Dendritic cell treated with granulocyte-macrophage colony-stimulating factor and Interleukin-4, amounts not matched to agents 40 ng/mL and 50 ng/mL, for 4 days (primary cell): ENCODE data around the gene THTPA.
"Not testable (repeated sequence)": the region's sequence is repeated elsewhere in the genome, so short reads cannot be mapped to it uniquely, and the experiment has no call there.

ENCODE experiments used
- H3K27ac Mint-ChIP-seq: one replicate; pipeline ENCODE4 v1.8.0; 2022; ENCODE audit warnings: mild to moderate bottlenecking, mixed read lengths
- H3K27me3 Mint-ChIP-seq: one replicate; pipeline ENCODE4 v1.8.0; 2022; ENCODE audit warnings: mild to moderate bottlenecking, mixed read lengths
- H3K36me3 Mint-ChIP-seq: one replicate; pipeline ENCODE4 v1.8.0; 2022; ENCODE audit warnings: low read depth, mixed read lengths
- H3K4me1 Mint-ChIP-seq: one replicate; pipeline ENCODE4 v1.8.0; 2022; ENCODE audit warnings: low read depth, mixed read lengths
- H3K4me3 Mint-ChIP-seq: one replicate; pipeline ENCODE4 v1.8.0; 2022; ENCODE audit warnings: mild to moderate bottlenecking, moderate library complexity, mixed read lengths
- H3K9me3 Mint-ChIP-seq: one replicate; pipeline ENCODE4 v1.8.0; 2022; ENCODE audit warnings: mixed read lengths
- intact Hi-C: fragments of 100-400 bp; cut with micrococcal nuclease; formaldehyde crosslinking; loops from one replicate; pipeline ENCODE4 v1.15.0; 2022

The THTPA gene

GRCh38 chr14:23572524-23572828 is 16.4 kb downstream of the THTPA start:
- Mint-ChIP-seq H3K27ac (peak overlapping the region; percentile 95), H3K9me3 (no peaks in the 10 kb centered on the region)
- intact Hi-C loops, result loop anchor here (5.0 kb wide), 1 partner anchor 520 kb away; the partner anchor contains the start of gene PCK2

GRCh38 chr14:23572836-23573235 is 16.8 kb downstream of the THTPA start:
- H3K9me3 Mint-ChIP-seq, result no peaks in the 10 kb centered on the region
- peaks cover 25% of the 10 kb centered on the region for H3K27me3 Mint-ChIP-seq
- H3K4me3 Mint-ChIP-seq, result peak overlapping the region; percentile 58
- peak overlapping the region; percentile 95 for H3K27ac Mint-ChIP-seq
- H3K4me1 Mint-ChIP-seq, result peaks cover 71% of the 10 kb centered on the region
- intact Hi-C loops, result loop anchor here (5.0 kb wide), 1 partner anchor 519 kb away; the partner anchor contains the start of gene PCK2
- no peaks in the 10 kb centered on the region for H3K36me3 Mint-ChIP-seq

More at GRCh38 chr14:23572524-23572828, 16.4 kb downstream of the THTPA start:
- Mint-ChIP-seq H3K36me3 (peaks cover 4% of the 10 kb centered on the region), H3K4me1 (peaks cover 75% of the 10 kb centered on the region), H3K27me3 (peaks cover 22% of the 10 kb centered on the region), H3K4me3 (peak overlapping the region; percentile 58)

GRCh38 chr14:23573384-23574015 is 17.4 kb downstream of the THTPA start:
- no peaks in the 10 kb centered on the region for H3K36me3 Mint-ChIP-seq
- peaks cover 32% of the 10 kb centered on the region for H3K27me3 Mint-ChIP-seq
- intact Hi-C loops, result loop anchor here (5.0 kb wide), 1 partner anchor 519 kb away; the partner anchor contains the start of gene PCK2
- no peaks in the 10 kb centered on the region for H3K9me3 Mint-ChIP-seq
- H3K27ac Mint-ChIP-seq, result peak overlapping the region; percentile 95
- no peak overlapping the region for H3K4me3 Mint-ChIP-seq
- peaks cover 68% of the 10 kb centered on the region for H3K4me1 Mint-ChIP-seq

GRCh38 chr14:23577004-23577681 is 21.1 kb downstream of the THTPA start:
- intact Hi-C loops, result no loop called here
- Mint-ChIP-seq H3K4me1 (peaks cover 38% of the 10 kb centered on the region), H3K36me3 (no peaks in the 10 kb centered on the region), H3K27me3 (peaks cover 64% of the 10 kb centered on the region), H3K4me3 (peak overlapping the region; percentile 74), H3K9me3 (no peaks in the 10 kb centered on the region), H3K27ac (peak overlapping the region; percentile 75)

- H3K4me1 Mint-ChIP-seq, result peaks cover 31% of the 10 kb centered on the region
- H3K27ac Mint-ChIP-seq, result no peak overlapping the region
- peaks cover 71% of the 10 kb centered on the region for H3K27me3 Mint-ChIP-seq
- H3K9me3 Mint-ChIP-seq, result no peaks in the 10 kb centered on the region
- H3K36me3 Mint-ChIP-seq, result no peaks in the 10 kb centered on the region
- no peak overlapping the region for H3K4me3 Mint-ChIP-seq
- intact Hi-C loops, result no loop called here
Measured at GRCh38 chr14:23577710-23578392, 21.8 kb downstream of the THTPA start.

- no peak within 1 kb of the TSS for H3K4me3 Mint-ChIP-seq
Measured at GRCh38 chr14:23578560-23579310, 22.7 kb downstream of the THTPA start, which contains the start of gene JPH4. JPH4 (minus strand) TSS chr14:23578790; CDS start chr14:23577453, 1,337 bp downstream.

GRCh38 chr14:23579311-23579630 is 23.2 kb downstream of the THTPA start:
- intact Hi-C loops, result no loop called here
- H3K4me1 Mint-ChIP-seq, result peaks cover 19% of the 10 kb centered on the region
- H3K36me3 Mint-ChIP-seq, result no peaks in the 10 kb centered on the region
- H3K9me3 Mint-ChIP-seq, result no peaks in the 10 kb centered on the region
- H3K27ac Mint-ChIP-seq, result no peak overlapping the region
- no peak overlapping the region for H3K4me3 Mint-ChIP-seq
- H3K27me3 Mint-ChIP-seq, result peaks cover 78% of the 10 kb centered on the region

More at GRCh38 chr14:23578560-23579310, 22.7 kb downstream of the THTPA start, which contains the start of gene JPH4:
- Mint-ChIP-seq H3K4me1 (peaks cover 22% of the 10 kb centered on the region), H3K9me3 (no peaks in the 10 kb centered on the region), H3K27ac (no peak within 1 kb of the TSS), H3K36me3 (no peaks in the 10 kb centered on the region), H3K27me3 (peaks cover 73% of the 10 kb centered on the region)
- intact Hi-C loops, result no loop called here

GRCh38 chr14:23579739-23580138 is 23.7 kb downstream of the THTPA start:
- no peak overlapping the region for H3K27ac Mint-ChIP-seq
- no peaks in the 10 kb centered on the region for H3K9me3 Mint-ChIP-seq
- peaks cover 81% of the 10 kb centered on the region for H3K27me3 Mint-ChIP-seq
- H3K4me3 Mint-ChIP-seq, result no peak overlapping the region
- H3K36me3 Mint-ChIP-seq, result no peaks in the 10 kb centered on the region
- intact Hi-C loops, result no loop called here
- peaks cover 19% of the 10 kb centered on the region for H3K4me1 Mint-ChIP-seq

GRCh38 chr14:23580152-23580926 is 24.3 kb downstream of the THTPA start:
- Mint-ChIP-seq H3K4me3 (no peak overlapping the region), H3K4me1 (peaks cover 19% of the 10 kb centered on the region), H3K36me3 (no peaks in the 10 kb centered on the region), H3K27ac (no peak overlapping the region), H3K27me3 (peaks cover 78% of the 10 kb centered on the region), H3K9me3 (no peaks in the 10 kb centered on the region)
- intact Hi-C loops, result no loop called here

- no peaks in the 10 kb centered on the region for H3K9me3 Mint-ChIP-seq
- H3K4me1 Mint-ChIP-seq, result peaks cover 19% of the 10 kb centered on the region
- H3K27me3 Mint-ChIP-seq, result peaks cover 79% of the 10 kb centered on the region
- H3K27ac Mint-ChIP-seq, result no peak overlapping the region
- no peak overlapping the region for H3K4me3 Mint-ChIP-seq
- no peaks in the 10 kb centered on the region for H3K36me3 Mint-ChIP-seq
- intact Hi-C loops, result no loop called here
Measured at GRCh38 chr14:23580948-23581281, 24.8 kb downstream of the THTPA start.

- Mint-ChIP-seq H3K27ac (no peak overlapping the region), H3K9me3 (no peaks in the 10 kb centered on the region), H3K36me3 (no peaks in the 10 kb centered on the region), H3K27me3 (peaks cover 70% of the 10 kb centered on the region), H3K4me1 (peaks cover 5% of the 10 kb centered on the region), H3K4me3 (no peak overlapping the region)
- intact Hi-C loops, result no loop called here
Measured at GRCh38 chr14:23582906-23583760, 27.1 kb downstream of the THTPA start.

GRCh38 chr14:23583761-23584526 is 27.9 kb downstream of the THTPA start:
- H3K4me1 Mint-ChIP-seq, H3K36me3 Mint-ChIP-seq, H3K9me3 Mint-ChIP-seq, intact Hi-C loops, H3K4me3 Mint-ChIP-seq, H3K27ac Mint-ChIP-seq: not testable (repeated sequence)
- peaks cover 62% of the 10 kb centered on the region for H3K27me3 Mint-ChIP-seq
